OCI-LY7 (cell line): ENCODE results near the gene RNF13. TPM values are rescaled to one million over a fixed set of nuclear protein-coding genes. Genes with fewer than 3 reads are reported as not detected.

Experiments used
- BruUV-seq: library from RNA; stranded (reverse); fragments of 400-500 nt; replicated peaks from 2 replicates; lab custom pipeline; 2021; lab: Mats Ljungman, UMichigan
- CTCF ChIA-PET: fragments of 300-600 bp; sonication (Branson Sonifier 250); formaldehyde crosslinking; loops from one replicate; lab custom pipeline; 2022; ENCODE audit warnings: antibody characterized with exemption; ENCODE audit not compliant: unreplicated experiment; lab: Charles Lee
- POLR2A ChIA-PET: fragments of 300-600 bp; sonication (Branson Sonifier 250); formaldehyde crosslinking; loops from one replicate; lab custom pipeline; 2022; ENCODE audit warnings: antibody characterized with exemption; lab: Charles Lee
- DNase-seq: peaks from one replicate; pipeline ENCODE4 v3.0.0-alpha.2; 2015; ENCODE audit warnings: low spot score
- H2AFZ ChIP-seq: fragments of 200-600 bp; sonication (generic), shearing (Covaris generic); 2 replicates; pipeline ENCODE4 v1.6.1; 2014; ENCODE audit warnings: mild to moderate bottlenecking, antibody characterized with exemption, low read length, moderate library complexity
- H3K27ac ChIP-seq: fragments of 200-600 bp; sonication (generic); 2 replicates; pipeline ENCODE4 v1.5.1; 2014; ENCODE audit warnings: mixed run types, low read depth, mild to moderate bottlenecking, moderate library complexity, low read length, inconsistent platforms; ENCODE audit not compliant: poor library complexity, severe bottlenecking
- H3K36me3 ChIP-seq: fragments of 200-600 bp; sonication (generic); 2 replicates; pipeline ENCODE4 v1.6.1; 2014; ENCODE audit warnings: mild to moderate bottlenecking, antibody characterized with exemption, low read length, moderate library complexity, mixed read lengths; ENCODE audit not compliant: insufficient read depth
- H3K4me1 ChIP-seq: fragments of 200-600 bp; sonication (generic); 2 replicates; pipeline ENCODE4 v1.5.1; 2014; ENCODE audit warnings: mild to moderate bottlenecking, low read length; ENCODE audit not compliant: insufficient read depth, poor library complexity, severe bottlenecking
- H3K4me2 ChIP-seq: fragments of 200-600 bp; sonication (generic); 2 replicates; pipeline ENCODE4 v1.6.1; 2014; ENCODE audit warnings: mild to moderate bottlenecking, low read length
- H3K4me3 ChIP-seq: fragments of 200-600 bp; sonication (generic); 2 replicates; pipeline ENCODE4 v1.5.1; 2014; ENCODE audit warnings: mild to moderate bottlenecking, low read depth, low read length; ENCODE audit not compliant: poor library complexity, severe bottlenecking
- H3K79me2 ChIP-seq: fragments of 200-600 bp; sonication (generic); 2 replicates; pipeline ENCODE4 v1.6.1; 2016; ENCODE audit warnings: low read depth, mild to moderate bottlenecking, low read length, moderate library complexity, mixed read lengths; ENCODE audit not compliant: insufficient read depth
- H3K9me2 ChIP-seq: fragments of 200-600 bp; sonication (generic); 2 replicates; pipeline ENCODE4 v1.6.1; 2016; ENCODE audit warnings: mild to moderate bottlenecking, low read length, mixed read lengths; ENCODE audit not compliant: insufficient read depth
- H3K9me3 ChIP-seq: fragments of 200-600 bp; sonication (generic); 2 replicates; pipeline ENCODE4 v1.6.1; 2014; ENCODE audit warnings: mild to moderate bottlenecking, mixed run types, low read length, mixed read lengths
- H4K20me1 ChIP-seq: fragments of 200-600 bp; sonication (generic); 2 replicates; pipeline ENCODE4 v1.6.1; 2014; ENCODE audit warnings: mild to moderate bottlenecking, antibody characterized with exemption, low read length, moderate library complexity, mixed read lengths; ENCODE audit not compliant: insufficient read depth
- CTCF ChIP-seq: fragments of 200-600 bp; sonication (generic); conservative IDR thresholded peaks from 2 replicates; pipeline ENCODE4 v1.5.1; 2014; ENCODE audit warnings: mild to moderate bottlenecking, antibody characterized with exemption, low read length, moderate library complexity, mixed read lengths
- EZH2phosphoT487 ChIP-seq: fragments of 200-600 bp; sonication (generic); IDR thresholded peaks from 2 replicates; pipeline ENCODE4 v1.6.1; 2018; ENCODE audit warnings: low read depth, borderline replicate concordance, mild to moderate bottlenecking, mixed run types, antibody characterized with exemption, low read length, moderate library complexity, mixed read lengths
- intact Hi-C: fragments of 100-400 bp; cut with micrococcal nuclease; formaldehyde crosslinking; loops from one replicate; pipeline ENCODE4 v1.10.0; 2022; ENCODE audit not compliant: unreplicated experiment
- total RNA-seq, 2 experiments: library from RNA; depleted of rRNA in 1 of 2; stranded (reverse); fragments of >200 nt in 1 of 2; shearing (Covaris generic) in 1 of 2; gene quantifications; 2 replicates each; pipeline ENCODE4 v1.2.3, GENCODE V29; 2014 to 2022

RNF13 gene
- total RNA-seq, 2 experiments from 2014 or later: 26.2 to 37.3 TPM

- Histone ChIP-seq H3K4me2 (no peak overlapping the region), H3K4me3 (no peak overlapping the region), H3K9me2 (no peaks in the 10 kb centered on the region), H2AFZ (no peak overlapping the region), H3K79me2 (no peaks in the 10 kb centered on the region), H3K36me3 (peaks cover 17% of the 10 kb centered on the region; the same call in 1 of the 2 replicates), H3K9me3 (no peaks in the 10 kb centered on the region), H4K20me1 (no peaks in the 10 kb centered on the region; the same call in 1 of the 2 replicates), H3K4me1 (no peaks in the 10 kb centered on the region), H3K27ac (no peak overlapping the region)
- POLR2A ChIA-PET: no interaction called here
- intact Hi-C loops: no loop called here
- CTCF ChIA-PET: no interaction called here
- no TSS peak for BruUV-seq
- no peak for DNase-seq
- TF ChIP-seq EZH2phosphoT487 (no peak), CTCF (no peak)
Measured at GRCh38 chr3:149877668-149878067, 64.7 kb downstream of the RNF13 start.

GRCh38 chr3:149879872-149880271 lies 66.9 kb downstream of the RNF13 start:
- Histone ChIP-seq H3K79me2 (no peaks in the 10 kb centered on the region), H3K9me2 (no peaks in the 10 kb centered on the region), H3K4me2 (no peak overlapping the region), H3K4me3 (no peak overlapping the region), H3K36me3 (peaks cover 3% of the 10 kb centered on the region; the same call in 1 of the 2 replicates), H2AFZ (no peak overlapping the region), H3K27ac (no peak overlapping the region), H3K4me1 (no peaks in the 10 kb centered on the region), H4K20me1 (no peaks in the 10 kb centered on the region), H3K9me3 (no peaks in the 10 kb centered on the region)
- no TSS peak for BruUV-seq
- CTCF ChIA-PET: no interaction called here
- POLR2A ChIA-PET: interaction anchor here (0.6 to 1.2 kb wide), 6 partner anchors 10 to 410 kb away, joined by 3 read pairs; partner anchors contain the start of gene WWTR1
- TF ChIP-seq EZH2phosphoT487: no peak
- peak; percentile 78 for TF ChIP-seq CTCF
- DNase-seq: peak; percentile 39
- intact Hi-C loops: no loop called here

GRCh38 chr3:149881879-149882278 lies 68.9 kb downstream of the RNF13 start:
- Histone ChIP-seq H4K20me1 (no peaks in the 10 kb centered on the region), H3K4me2 (no peak overlapping the region), H3K27ac (no peak overlapping the region), H3K9me3 (no peaks in the 10 kb centered on the region), H3K4me3 (no peak overlapping the region), H3K36me3 (no peaks in the 10 kb centered on the region), H3K9me2 (no peaks in the 10 kb centered on the region), H3K4me1 (no peaks in the 10 kb centered on the region), H3K79me2 (no peaks in the 10 kb centered on the region), H2AFZ (no peak overlapping the region)
- ChIA-PET CTCF (no interaction called here), POLR2A (interaction anchor here (0.7 kb wide), 1 partner anchor 66 kb away, joined by 3 read pairs; no protein-coding TSS in a partner anchor)
- DNase-seq: no peak
- intact Hi-C loops: no loop called here
- BruUV-seq: no TSS peak
- no peak for TF ChIP-seq EZH2phosphoT487
- no peak for TF ChIP-seq CTCF
